Pancreas (tissue), 10 donors: ENCODE data around the gene ENOPH1. TPM values are rescaled to one million over a fixed set of nuclear protein-coding genes. Genes with fewer than 3 reads are reported as not detected.

Source experiments
- ATAC-seq, 4 donors: fragments of 200-7000 bp; cut with Tn5 transposase; one replicate each; pipeline versions ENCODE4 v1.8.0 to v1.9.1; 2020; ENCODE audit warnings: mild to moderate bottlenecking in 4 of 4, moderate library complexity in 4 of 4
- DNase-seq, 6 donors: peaks; one replicate each; pipeline ENCODE4 v3.0.0-alpha.2; 2020
- FAIRE-seq: peaks from 2 replicates; lab custom pipeline; 2012; peaks lifted over from hg19 to GRCh38; lab: Jason Lieb, UNC
- H3K27ac ChIP-seq, 4 donors: fragments of 200-600 bp; sonication (generic); 1 replicate in 3 of 4; 2 replicates in 1 of 4; pipeline versions ENCODE4 v1.5.0 to v1.8.0; 2020
- H3K27me3 ChIP-seq, 4 donors: fragments of 200-600 bp; one replicate each; pipeline ENCODE4 v1.8.0; 2021
- H3K36me3 ChIP-seq, 3 donors: fragments of 200-600 bp; sonication (generic) in 1 of 3; one replicate each; pipeline versions ENCODE4 v1.5.0 to v1.8.0; 2020 to 2021
- H3K4me1 ChIP-seq, 3 donors: fragments of 200-600 bp; one replicate each; pipeline ENCODE4 v1.8.0; 2021
- H3K4me3 ChIP-seq, 4 donors: fragments of 200-600 bp; sonication (generic) in 2 of 4; one replicate each; pipeline versions ENCODE4 v1.5.0 to v1.8.0; 2020 to 2021
- H3K9me3 ChIP-seq, 4 donors: fragments of 200-600 bp; one replicate each; pipeline ENCODE4 v1.8.0; 2021
- CTCF ChIP-seq, 4 donors: fragments of 200-600 bp; sonication (generic) in 3 of 4; IDR thresholded peaks; one replicate each; pipeline versions ENCODE4 v1.5.0 to v1.8.0; 2021; ENCODE audit warnings: antibody characterized with exemption in 4 of 4
- WGBS, 2 donors: extraction: QIAGEN DNeasy Blood & Tissue Kit; methylation state at CpG; one replicate each; pipeline ENCODE4 v1.1.7; 2013; 5-methylcytosine and 5-hydroxymethylcytosine counted together
- intact Hi-C, 3 donors: fragments of 100-400 bp; cut with DNase I; formaldehyde crosslinking; loops; one replicate each; pipeline versions ENCODE4 v1.11.1 to v1.14.2; 2022
- polyA plus RNA-seq, 2 donors: library from polyadenylated mRNA; stranded (reverse); fragments of 200-250 nt; gene quantifications; one replicate each; pipeline ENCODE4 v1.2.3, GENCODE V29; 2013
- total RNA-seq, 6 donors: library from RNA; stranded (reverse); fragmentation: NEBNext Ultra II Directional in 4 of 6; extraction: Animal tissue kit (Norgen Biotek cat#: 25700) in 4 of 6; gene quantifications; one replicate each; pipeline versions ENCODE4 v1.2.1 to v1.2.4, GENCODE V29; 2021 to 2023
- donor health status: healthy with polysubstance abuse.
- donor health status: DM: no; HTN: no; CAD: no; lungs with moderate emphysema.
- donor health status: DM: no; HTN: no; CAD: no.
- donor health status: control.
- donor health status: control.
- donor health status: Bipolar disorder and iron deficiency.
- donor health status: DM: yes; HTN: yes; CAD: no.
- donor health status: DM: no; HTN: no; CAD: no.
- donor health status: DM: no; HTN: no; CAD: no.
- donor health status: DM: yes; HTN: yes; CAD: no.

Gene ENOPH1
- total and polyA plus RNA-seq, 8 donors: 8.4 to 24.4 (median 14.0) TPM

GRCh38 chr4:82508806-82509428 lies 78.5 kb downstream of the ENOPH1 start:
- H3K27ac ChIP-seq: no peak overlapping the region
- H3K27me3 ChIP-seq: no peaks in the 10 kb centered on the region
- ATAC-seq (no peak), DNase-seq (no peak), FAIRE-seq (no peak)
- no peak for TF ChIP-seq CTCF (IDR thresholded peaks at IDR 0.05)
- intact Hi-C loops: no loop called here
- no peaks in the 10 kb centered on the region for H3K9me3 ChIP-seq
- H3K4me1 ChIP-seq: peaks cover 0 to 4% (median 0%) of the 10 kb centered on the region in 3 donors
- H3K36me3 ChIP-seq: no peaks in the 10 kb centered on the region
- no peak overlapping the region for H3K4me3 ChIP-seq
- 67 to 75% methylated on average over 5 of the region's 5 CpGs for WGBS, 2 donors

GRCh38 chr4:82510216-82510615 lies 79.8 kb downstream of the ENOPH1 start:
- no peak for FAIRE-seq

More at GRCh38 chr4:82510216-82510615, 79.8 kb downstream of the ENOPH1 start:
- Histone ChIP-seq H3K4me1 (peaks cover 0 to 4% (median 0%) of the 10 kb centered on the region in 3 donors), H3K36me3 (no peaks in the 10 kb centered on the region), H3K9me3 (no peaks in the 10 kb centered on the region), H3K27ac (no peak overlapping the region), H3K4me3 (no peak overlapping the region), H3K27me3 (no peaks in the 10 kb centered on the region)
- 96 to 98% methylated on average over 3 of the region's 3 CpGs for WGBS, 2 donors
- intact Hi-C loops: no loop called here
- ATAC-seq (no peak), DNase-seq (no peak)
- no peak for TF ChIP-seq CTCF (IDR thresholded peaks at IDR 0.05)

Other genes with a start within 250 kb of the ENOPH1 start
- 10 to 100 TPM; 52.7 to 92.0 (median 72.7) TPM for gene HNRNPD, start 56.6 kb upstream of the ENOPH1 start, total RNA-seq
- 100 to 1,000 TPM in 1 of 2 donors, 10 to 100 TPM in 1; 93.7 to 131 TPM for gene HNRNPD, start 56.6 kb upstream of the ENOPH1 start, polyA plus RNA-seq
- gene HNRNPDL, start 128 bp upstream of the ENOPH1 start, total RNA-seq: 100 to 1,000 TPM in 2 of 6 donors, 10 to 100 TPM in 4; 56.6 to 134 (median 92.5) TPM
- gene HNRNPDL, start 128 bp upstream of the ENOPH1 start, polyA plus RNA-seq: 100 to 1,000 TPM; 122 to 210 TPM
- 1 to 10 TPM; 1.0 to 4.8 (median 2.5) TPM for gene TMEM150C, start 131.4 kb downstream of the ENOPH1 start, total RNA-seq
- 1 to 10 TPM; 3.0 to 8.7 TPM for gene TMEM150C, start 131.4 kb downstream of the ENOPH1 start, polyA plus RNA-seq